Lower lobe of right lung (tissue), 2 donors: ENCODE measurements around the gene ST14. TPM values are rescaled to one million over a fixed set of nuclear protein-coding genes. Genes with fewer than 3 reads are reported as not detected.
"Not testable (repeated sequence)": the region's sequence is repeated elsewhere in the genome, so short reads cannot be mapped to it uniquely, and the experiment has no call there.

Experiments used
- ATAC-seq, 2 donors: fragments of 200-7000 bp; cut with Tn5 transposase; one replicate each; pipeline ENCODE4 v1.9.1; 2020 to 2022; ENCODE audit warnings: mild to moderate bottlenecking in 2 of 2, moderate library complexity in 2 of 2
- DNase-seq: peaks from one replicate; pipeline ENCODE4 v3.0.0-alpha.2; 2020
- H3K27ac ChIP-seq: fragments of 200-600 bp; one replicate; pipeline ENCODE4 v1.8.0; 2022
- H3K27me3 ChIP-seq: fragments of 200-600 bp; one replicate; pipeline ENCODE4 v1.8.0; 2022; ENCODE audit warnings: low read depth
- H3K36me3 ChIP-seq: fragments of 200-600 bp; one replicate; pipeline ENCODE4 v1.8.0; 2022; ENCODE audit warnings: mild to moderate bottlenecking
- H3K4me1 ChIP-seq: fragments of 200-600 bp; one replicate; pipeline ENCODE4 v1.8.0; 2022
- H3K4me3 ChIP-seq: fragments of 200-600 bp; one replicate; pipeline ENCODE4 v1.8.0; 2022; ENCODE audit warnings: mild to moderate bottlenecking
- H3K9me3 ChIP-seq: fragments of 200-600 bp; one replicate; pipeline ENCODE4 v1.8.0; 2022
- CTCF ChIP-seq: fragments of 200-600 bp; IDR thresholded peaks from one replicate; pipeline ENCODE4 v1.8.0; 2022; ENCODE audit warnings: antibody characterized with exemption, mild to moderate bottlenecking
- intact Hi-C: fragments of 100-400 bp; cut with DNase I; formaldehyde crosslinking; loops from one replicate; pipeline ENCODE4 v1.11.0; 2022
- total RNA-seq: library from RNA; stranded (reverse); fragmentation: NEBNext Ultra II Directional; extraction: Animal tissue kit (Norgen Biotek cat#: 25700); gene quantifications from one replicate; pipeline ENCODE4 v1.2.1, GENCODE V29; 2021
- donor health status: DM: no; HTN: yes; CAD: no; lungs with severe emphysema.

Gene ST14
- total RNA-seq, 1 donor from 2014 or later = 61.1 TPM

DNA sequence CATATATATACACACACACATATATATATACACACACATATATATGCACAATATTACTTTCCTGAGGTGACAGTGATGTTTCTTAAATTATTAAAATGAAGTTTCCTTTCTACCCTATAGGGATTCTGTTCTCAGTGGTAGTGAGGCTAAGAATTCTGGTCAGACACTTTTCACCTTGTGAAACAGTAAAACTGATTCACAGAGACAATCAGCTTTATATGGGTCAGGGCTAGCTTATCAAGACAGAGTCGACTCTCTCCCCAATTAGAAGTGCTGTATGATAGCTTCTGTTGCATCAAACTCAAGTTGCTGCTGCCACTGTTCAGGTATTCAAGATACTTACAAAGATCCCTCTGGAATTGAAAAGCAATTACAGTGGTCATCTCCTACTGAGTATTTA, 86.7 kb downstream of the ST14 start:
- intact Hi-C loops = no loop called here
- H3K36me3 ChIP-seq = no peaks in the 10 kb centered on the region
- TF ChIP-seq CTCF = no peak
- no peak overlapping the region for H3K27ac ChIP-seq
- H3K27me3 ChIP-seq = no peaks in the 10 kb centered on the region
- H3K4me1 ChIP-seq = peaks cover 11% of the 10 kb centered on the region
- no peak for ATAC-seq
- no peak overlapping the region for H3K4me3 ChIP-seq
- no peak for DNase-seq
- no peaks in the 10 kb centered on the region for H3K9me3 ChIP-seq

DNA sequence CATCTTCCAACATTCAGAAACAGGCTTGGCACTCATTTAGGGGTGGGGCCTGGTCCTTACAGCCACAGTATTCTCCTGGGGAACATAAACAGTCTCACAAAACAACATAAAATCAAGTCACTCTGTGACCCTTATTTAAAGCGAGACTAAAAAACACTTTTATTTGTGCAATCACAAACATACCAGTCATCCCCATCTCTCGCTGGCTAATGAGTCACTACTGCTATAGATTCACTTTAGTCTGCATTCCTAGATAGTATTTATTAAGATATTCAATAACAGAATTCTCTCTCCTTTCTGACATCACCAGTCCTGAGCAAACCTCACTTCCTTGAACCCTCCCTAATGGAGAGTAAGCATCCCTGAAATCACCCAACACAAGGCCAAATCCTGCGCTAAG, 87.2 kb downstream of the ST14 start:
- intact Hi-C loops = no loop called here
- DNase-seq (no peak), ATAC-seq (no peak)
- Histone ChIP-seq H3K27ac (no peak overlapping the region), H3K36me3 (no peaks in the 10 kb centered on the region), H3K27me3 (no peaks in the 10 kb centered on the region), H3K4me1 (peaks cover 11% of the 10 kb centered on the region), H3K9me3 (no peaks in the 10 kb centered on the region), H3K4me3 (no peak overlapping the region)
- no peak for TF ChIP-seq CTCF

DNA sequence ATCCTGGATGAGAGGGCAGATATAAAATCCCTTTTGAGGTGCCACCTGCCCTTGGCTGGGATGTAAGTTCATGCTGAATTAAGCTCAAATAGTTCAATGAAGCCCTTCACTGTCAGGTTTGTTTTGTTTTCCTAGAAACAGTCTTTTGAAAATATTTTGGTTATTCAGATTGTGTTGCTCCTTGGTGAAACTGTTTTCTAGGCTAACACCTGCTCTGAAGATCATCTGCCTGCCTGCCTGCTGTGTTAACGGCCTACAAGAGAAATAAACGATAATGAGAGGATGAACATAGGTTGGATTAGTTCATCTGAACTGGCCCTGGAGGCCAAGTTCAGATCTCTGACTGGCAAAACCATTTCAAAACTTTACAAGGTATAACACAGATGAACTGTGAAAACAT, 87.7 kb downstream of the ST14 start:
- no peak for DNase-seq
- ATAC-seq = no peak
- Histone ChIP-seq H3K27me3 (no peaks in the 10 kb centered on the region), H3K36me3 (no peaks in the 10 kb centered on the region), H3K27ac (no peak overlapping the region), H3K4me1 (peaks cover 11% of the 10 kb centered on the region), H3K9me3 (peaks cover 3% of the 10 kb centered on the region), H3K4me3 (no peak overlapping the region)
- intact Hi-C loops = no loop called here
- no peak for TF ChIP-seq CTCF

DNA sequence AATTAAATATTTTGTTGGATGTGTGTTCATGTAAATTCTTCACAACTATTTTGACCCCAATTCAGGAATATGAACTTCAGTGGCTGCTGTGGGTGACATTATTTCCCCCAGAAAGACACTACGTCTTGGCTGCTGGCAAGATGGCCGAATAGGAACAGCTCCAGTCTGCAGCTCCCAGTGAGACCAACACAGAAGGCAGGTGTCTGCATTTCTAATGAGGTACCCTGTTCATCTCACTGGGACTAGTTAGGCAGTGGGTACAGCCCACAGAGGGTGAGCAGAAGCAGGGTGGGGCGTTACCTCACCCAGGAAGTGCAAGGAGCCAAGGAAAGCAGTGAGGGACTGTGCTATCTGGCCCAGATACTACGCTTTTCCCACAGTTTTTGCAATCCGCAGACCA, 89.8 kb downstream of the ST14 start:
- Histone ChIP-seq H3K27ac (no peak overlapping the region), H3K36me3 (no peaks in the 10 kb centered on the region), H3K27me3 (no peaks in the 10 kb centered on the region), H3K9me3 (peaks cover 3% of the 10 kb centered on the region), H3K4me3 (no peak overlapping the region), H3K4me1 (no peaks in the 10 kb centered on the region)
- DNase-seq (no peak), ATAC-seq (no peak)
- TF ChIP-seq CTCF = no peak
- intact Hi-C loops = no loop called here

GRCh38 chr11:130249929-130250328, 90.3 kb downstream of the ST14 start:
- DNase-seq, ATAC-seq, H3K27me3 ChIP-seq, H3K4me3 ChIP-seq, H3K4me1 ChIP-seq, H3K36me3 ChIP-seq, intact Hi-C loops, H3K27ac ChIP-seq, H3K9me3 ChIP-seq: not testable (repeated sequence)

DNA sequence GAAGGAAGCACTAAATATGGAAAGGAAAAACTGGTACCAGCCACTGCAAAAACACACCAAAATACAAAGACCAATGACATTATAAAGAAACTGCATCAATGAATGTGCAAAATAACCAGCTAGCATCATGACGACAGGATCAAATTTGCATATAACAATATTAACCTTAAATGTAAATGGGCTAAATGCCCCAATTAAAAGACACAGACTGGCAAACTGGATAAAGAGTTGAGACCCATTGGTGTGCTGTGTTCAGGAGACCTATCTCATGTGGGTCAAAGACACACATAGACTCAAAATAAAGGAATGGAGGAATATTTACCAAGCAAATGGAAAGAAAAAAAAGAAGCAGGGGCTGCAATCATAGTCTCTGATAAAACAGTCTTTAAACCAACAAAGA, 92.2 kb downstream of the ST14 start:
- H3K4me1 ChIP-seq, H3K27ac ChIP-seq, H3K4me3 ChIP-seq, ATAC-seq, intact Hi-C loops, H3K27me3 ChIP-seq, H3K9me3 ChIP-seq, H3K36me3 ChIP-seq, DNase-seq: not testable (repeated sequence)

Other genes starting within 250 kb of the ST14 start
- 9.5 TPM for gene PRDM10, start 156.9 kb upstream of the ST14 start, total RNA-seq
- gene APLP2, start 89.9 kb upstream of the ST14 start, total RNA-seq = 582 TPM
- gene ZBTB44, start 155.1 kb downstream of the ST14 start, total RNA-seq = 59.8 TPM